WTC11 (cell line): ENCODE data around the gene AMBN. TPM values are rescaled to one million over a fixed set of nuclear protein-coding genes. Genes with fewer than 3 reads are reported as not detected.

Experiments used
- ATAC-seq: fragments of 200-7000 bp; cut with Tn5 transposase; 2 replicates; pipeline ENCODE4 v1.10.0; 2021; ENCODE audit warnings: mild to moderate bottlenecking, moderate library complexity
- CTCF ChIA-PET: fragments of 300-600 bp; sonication (Branson Sonifier 250); formaldehyde crosslinking; loops from one replicate; lab custom pipeline; 2021; ENCODE audit warnings: antibody characterized with exemption; lab: Charles Lee
- POLR2A ChIA-PET: fragments of 350-600 bp; sonication (Branson Sonifier 250); formaldehyde crosslinking; loops from one replicate; lab custom pipeline; 2021; ENCODE audit warnings: antibody characterized with exemption; lab: Charles Lee
- DNase-seq: peaks from one replicate; pipeline ENCODE4 v3.0.0; 2021; ENCODE audit warnings: low spot score
- H3K27ac Mint-ChIP-seq: 2 replicates; pipeline ENCODE4 v1.8.0; 2021; ENCODE audit warnings: mixed read lengths
- H3K27me3 Mint-ChIP-seq: 2 replicates; pipeline ENCODE4 v1.8.0; 2021; ENCODE audit warnings: low read depth, mild to moderate bottlenecking, moderate library complexity, mixed read lengths
- H3K36me3 Mint-ChIP-seq: 2 replicates; pipeline ENCODE4 v1.8.0; 2021; ENCODE audit warnings: mixed read lengths
- H3K4me1 Mint-ChIP-seq: 2 replicates; pipeline ENCODE4 v1.8.0; 2022; ENCODE audit warnings: mixed read lengths
- H3K4me3 Mint-ChIP-seq: 2 replicates; pipeline ENCODE4 v1.8.0; 2021; ENCODE audit warnings: mild to moderate bottlenecking, moderate library complexity, mixed read lengths
- H3K9me3 Mint-ChIP-seq: 2 replicates; pipeline ENCODE4 v1.8.0; 2021; ENCODE audit warnings: mixed read lengths
- AFF4 ChIP-seq: sonication (generic); formaldehyde crosslinking; IDR thresholded peaks from 2 replicates; pipeline ENCODE4 v1.8.1; 2023; ENCODE audit warnings: mild to moderate bottlenecking, missing genetic modification reagents, borderline replicate concordance
- CTCF ChIP-seq: fragments of 200-600 bp; IDR thresholded peaks from 2 replicates; pipeline ENCODE4 v1.8.0; 2022; ENCODE audit warnings: antibody characterized with exemption
- E2F5 ChIP-seq: sonication (generic); formaldehyde crosslinking; IDR thresholded peaks from 2 replicates; pipeline ENCODE4 v1.8.1; 2022; ENCODE audit warnings: mild to moderate bottlenecking, moderate library complexity, missing genetic modification reagents
- ERG ChIP-seq: fragments of 250-450 bp; sonication (Bioruptor Pico); IDR thresholded peaks from 2 replicates; pipeline ENCODE4 v1.8.0; 2021; ENCODE audit warnings: mild to moderate bottlenecking
- HMGA2 ChIP-seq: fragments of 250-450 bp; sonication (Bioruptor Pico); IDR thresholded peaks from 2 replicates; pipeline ENCODE4 v1.4.0; 2021; ENCODE audit warnings: mild to moderate bottlenecking, moderate library complexity
- JUN ChIP-seq: sonication (generic); formaldehyde crosslinking; IDR thresholded peaks from 2 replicates; pipeline ENCODE4 v1.8.0; 2023; ENCODE audit warnings: mild to moderate bottlenecking, missing genetic modification reagents
- RELA ChIP-seq: sonication (generic); formaldehyde crosslinking; IDR thresholded peaks from 2 replicates; pipeline ENCODE4 v1.8.1; 2022; ENCODE audit warnings: missing genetic modification reagents, mild to moderate bottlenecking, borderline replicate concordance
- SMAD3 ChIP-seq: sonication (generic); formaldehyde crosslinking; IDR thresholded peaks from 2 replicates; pipeline ENCODE4 v1.8.0; 2022; ENCODE audit warnings: missing genetic modification reagents, mild to moderate bottlenecking, borderline replicate concordance
- SOX15 ChIP-seq: fragments of 250-450 bp; sonication (Bioruptor Pico); IDR thresholded peaks from 2 replicates; pipeline ENCODE4 v1.9.0; 2021; ENCODE audit warnings: mild to moderate bottlenecking
- USF2 ChIP-seq: sonication (generic); formaldehyde crosslinking; IDR thresholded peaks from 2 replicates; pipeline ENCODE4 v1.8.1; 2023; ENCODE audit warnings: mild to moderate bottlenecking, missing genetic modification reagents, moderate library complexity
- ZNF138 ChIP-seq: sonication (generic); formaldehyde crosslinking; conservative IDR thresholded peaks from 2 replicates; pipeline ENCODE4 v1.8.1; 2022; ENCODE audit warnings: mild to moderate bottlenecking, moderate library complexity, missing genetic modification reagents
- ZNF396 ChIP-seq: fragments of 250-450 bp; sonication (Bioruptor Pico); IDR thresholded peaks from 2 replicates; pipeline ENCODE4 v1.8.0; 2021; ENCODE audit warnings: mild to moderate bottlenecking, moderate library complexity, borderline replicate concordance
- ZNF512 ChIP-seq: sonication (generic); formaldehyde crosslinking; IDR thresholded peaks from 2 replicates; pipeline ENCODE4 v1.8.1; 2022; ENCODE audit warnings: missing genetic modification reagents, borderline replicate concordance
- total RNA-seq: library from RNA; stranded (reverse); gene quantifications from 3 replicates; pipeline ENCODE4 v1.2.3, GENCODE V29; 2021

Gene AMBN
- total RNA-seq, 1 experiment from 2014 or later = not detected

- peaks cover 8% of the 10 kb centered on the region for H3K4me1 Mint-ChIP-seq
- H3K4me3 Mint-ChIP-seq = no peak overlapping the region
- H3K27ac Mint-ChIP-seq = no peak overlapping the region
- no peaks in the 10 kb centered on the region; the same call in 1 of the 2 replicates for H3K27me3 Mint-ChIP-seq
- TF ChIP-seq USF2 (CRISPR knock-in tag) (no peak), SOX15 (CRISPR knock-in tag) (no peak), AFF4 (CRISPR knock-in tag) (no peak), ZNF396 (CRISPR knock-in tag) (no peak), HMGA2 (CRISPR knock-in tag) (no peak), ZNF138 (CRISPR knock-in tag) (no peak), JUN (CRISPR knock-in tag) (no peak), ZNF512 (CRISPR knock-in tag) (no peak), CTCF (no peak), E2F5 (CRISPR knock-in tag) (no peak), ERG (CRISPR knock-in tag) (no peak)
- H3K36me3 Mint-ChIP-seq = peaks cover 2% of the 10 kb centered on the region
- CTCF ChIA-PET = no interaction called here
- DNase-seq = no peak
- peaks cover 29% of the 10 kb centered on the region for H3K9me3 Mint-ChIP-seq
- ATAC-seq = no peak
- POLR2A ChIA-PET = no interaction called here
Measured at GRCh38 chr4:70564033-70564432, 28.0 kb upstream of the AMBN start.

- Mint-ChIP-seq H3K27me3 (peaks cover 5% of the 10 kb centered on the region; the same call in 1 of the 2 replicates), H3K27ac (no peak overlapping the region), H3K4me3 (no peak overlapping the region), H3K4me1 (no peaks in the 10 kb centered on the region), H3K9me3 (peaks cover 58% of the 10 kb centered on the region), H3K36me3 (peaks cover 14% of the 10 kb centered on the region)
- DNase-seq (no peak), ATAC-seq (no peak)
- TF ChIP-seq RELA (CRISPR knock-in tag) (no peak), SMAD3 (CRISPR knock-in tag) (no peak)
- ChIA-PET POLR2A (no interaction called here), CTCF (no interaction called here)
Measured at GRCh38 chr4:70570796-70571195, 21.3 kb upstream of the AMBN start.
